SK-N-MC (cell line): ENCODE results near the gene NDUFAF7.
"Not testable (repeated sequence)": the region's sequence is repeated elsewhere in the genome, so short reads cannot be mapped to it uniquely, and the experiment has no call there.

Experiments
- DNase-seq: peaks from one replicate; pipeline ENCODE4 v3.0.0-alpha.2; 2011; ENCODE audit warnings: low read depth, low spot score
- H3K27ac ChIP-seq: fragments of 200-600 bp; sonication (generic); 2 replicates; pipeline ENCODE4 v1.5.1; 2016; ENCODE audit warnings: mixed run types
- H3K36me3 ChIP-seq: fragments of 200-600 bp; sonication (generic); 2 replicates; pipeline ENCODE4 v1.6.1; 2017; ENCODE audit warnings: antibody characterized with exemption, low read length, mixed read lengths; ENCODE audit not compliant: insufficient read depth
- H3K4me3 ChIP-seq: fragments of 200-600 bp; sonication (generic); 2 replicates; pipeline ENCODE4 v1.5.1; 2016
- H3K9ac ChIP-seq: fragments of 200-600 bp; sonication (generic); 2 replicates; pipeline ENCODE4 v1.8.0; 2017; ENCODE audit warnings: mixed run types, mixed read lengths; ENCODE audit not compliant: insufficient read length
- H3K9me3 ChIP-seq: fragments of 200-600 bp; sonication (generic); 2 replicates; pipeline ENCODE4 v1.6.1; 2017; ENCODE audit warnings: low read depth, mild to moderate bottlenecking, antibody characterized with exemption, low read length, moderate library complexity, mixed read lengths
- EZH2 ChIP-seq: fragments of 200-600 bp; sonication (generic); IDR thresholded peaks from one replicate; pipeline ENCODE4 v1.6.1; 2017; ENCODE audit warnings: antibody characterized with exemption
- FOXP2 ChIP-seq: optimal IDR thresholded peaks from 2 replicates; pipeline ENCODE3; 2011; ENCODE audit warnings: mild to moderate bottlenecking, moderate library complexity; ENCODE audit not compliant: insufficient read depth; ENCODE audit errors: extremely low read length, control extremely low read depth
- POLR2AphosphoS5 ChIP-seq: IDR thresholded peaks from 2 replicates; pipeline ENCODE4 v1.6.1; 2012; ENCODE audit warnings: mild to moderate bottlenecking, low read depth, low read length, borderline replicate concordance

The NDUFAF7 gene

DNA sequence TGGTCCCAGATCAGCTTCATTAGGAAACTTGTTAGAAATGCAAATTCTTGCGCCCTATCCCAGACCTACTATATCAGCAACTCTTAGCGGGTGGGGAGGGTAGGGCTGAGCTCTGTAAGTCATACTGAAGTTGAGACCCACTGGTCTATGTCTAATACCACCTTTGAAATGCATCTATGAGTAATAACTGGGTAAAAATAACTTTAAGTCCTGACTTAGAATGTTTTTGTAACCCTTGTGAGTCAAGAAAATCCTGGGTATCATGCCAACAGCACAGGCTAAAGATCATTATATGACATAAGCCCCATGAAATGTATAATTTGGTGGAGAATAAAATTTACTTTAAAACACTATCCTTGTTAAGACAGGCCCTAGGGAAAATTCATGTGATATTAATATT, 51.7 kb downstream of the NDUFAF7 start:
- no peak overlapping the region for H3K4me3 ChIP-seq
- TF ChIP-seq EZH2 (no peak), POLR2AphosphoS5 (no peak), FOXP2 (no peak)
- H3K9me3 ChIP-seq, result no peaks in the 10 kb centered on the region
- no peak overlapping the region for H3K9ac ChIP-seq
- peaks cover 82% of the 10 kb centered on the region for H3K36me3 ChIP-seq
- peak overlapping the region; percentile 85 for H3K27ac ChIP-seq
- DNase-seq, result no peak

GRCh38 chr2:37284381-37284780, 52.9 kb downstream of the NDUFAF7 start:
- H3K9ac ChIP-seq, result no peak overlapping the region
- no peaks in the 10 kb centered on the region for H3K9me3 ChIP-seq
- no peak for DNase-seq
- TF ChIP-seq POLR2AphosphoS5 (no peak), EZH2 (no peak), FOXP2 (no peak)
- H3K36me3 ChIP-seq, result peaks cover 77% of the 10 kb centered on the region
- H3K27ac ChIP-seq, result peak overlapping the region; percentile 85
- H3K4me3 ChIP-seq, result peak overlapping the region; percentile 12; the same call in 1 of the 2 replicates

GRCh38 chr2:37287966-37288365, 56.5 kb downstream of the NDUFAF7 start:
- H3K4me3 ChIP-seq, result no peak overlapping the region
- no peak for DNase-seq
- peaks cover 71% of the 10 kb centered on the region for H3K36me3 ChIP-seq
- H3K9ac ChIP-seq, result no peak overlapping the region
- peak overlapping the region; percentile 71 for H3K27ac ChIP-seq
- TF ChIP-seq FOXP2, result no peak
- no peak for TF ChIP-seq POLR2AphosphoS5
- no peak for TF ChIP-seq EZH2
- no peaks in the 10 kb centered on the region for H3K9me3 ChIP-seq

DNA sequence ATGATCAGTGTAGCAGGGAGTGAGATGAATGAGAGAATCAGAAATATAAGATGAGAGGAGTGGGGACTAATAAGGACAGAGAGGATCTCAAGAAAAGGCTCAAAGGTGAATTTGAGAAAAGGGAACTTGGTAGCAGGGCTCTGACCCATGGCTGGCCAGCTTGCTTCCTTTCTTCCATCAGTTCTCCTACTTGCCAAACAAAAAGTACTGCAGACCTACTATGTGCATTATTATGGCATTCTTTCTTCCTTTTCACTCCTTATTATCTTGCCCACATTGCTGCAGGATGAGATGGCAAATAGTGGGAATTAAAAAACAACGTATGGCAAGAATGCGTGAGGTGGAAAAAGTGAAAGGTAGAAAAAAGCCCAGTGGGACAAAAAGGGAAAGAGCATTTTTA, 60.2 kb downstream of the NDUFAF7 start:
- no peak overlapping the region for H3K9ac ChIP-seq
- DNase-seq, result no peak
- no peak overlapping the region for H3K27ac ChIP-seq
- no peak overlapping the region for H3K4me3 ChIP-seq
- no peaks in the 10 kb centered on the region for H3K9me3 ChIP-seq
- TF ChIP-seq POLR2AphosphoS5 (no peak), FOXP2 (no peak)
- peaks cover 63% of the 10 kb centered on the region for H3K36me3 ChIP-seq

DNA sequence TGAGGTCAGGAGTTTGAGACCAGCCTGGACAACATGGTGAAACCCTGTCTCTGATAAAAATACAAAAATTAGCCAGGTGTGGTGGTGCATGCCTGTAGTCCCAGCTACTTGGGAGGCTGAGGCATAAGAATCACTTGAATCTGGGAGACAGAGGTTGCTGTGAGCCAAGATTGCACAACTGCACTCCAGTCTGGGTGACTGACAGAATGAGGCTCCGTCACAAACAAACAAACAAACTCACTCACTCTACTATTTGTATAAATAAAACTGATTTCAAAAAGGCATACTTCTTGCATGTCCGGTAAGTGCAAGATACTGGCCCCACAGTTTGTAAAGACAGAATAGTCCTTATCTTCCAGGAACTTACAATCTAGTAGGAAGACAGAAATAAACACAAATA, 63.4 kb downstream of the NDUFAF7 start:
- DNase-seq, H3K27ac ChIP-seq, H3K9me3 ChIP-seq, H3K4me3 ChIP-seq, H3K9ac ChIP-seq: not testable (repeated sequence)
- H3K36me3 ChIP-seq, result peaks cover 49% of the 10 kb centered on the region

DNA sequence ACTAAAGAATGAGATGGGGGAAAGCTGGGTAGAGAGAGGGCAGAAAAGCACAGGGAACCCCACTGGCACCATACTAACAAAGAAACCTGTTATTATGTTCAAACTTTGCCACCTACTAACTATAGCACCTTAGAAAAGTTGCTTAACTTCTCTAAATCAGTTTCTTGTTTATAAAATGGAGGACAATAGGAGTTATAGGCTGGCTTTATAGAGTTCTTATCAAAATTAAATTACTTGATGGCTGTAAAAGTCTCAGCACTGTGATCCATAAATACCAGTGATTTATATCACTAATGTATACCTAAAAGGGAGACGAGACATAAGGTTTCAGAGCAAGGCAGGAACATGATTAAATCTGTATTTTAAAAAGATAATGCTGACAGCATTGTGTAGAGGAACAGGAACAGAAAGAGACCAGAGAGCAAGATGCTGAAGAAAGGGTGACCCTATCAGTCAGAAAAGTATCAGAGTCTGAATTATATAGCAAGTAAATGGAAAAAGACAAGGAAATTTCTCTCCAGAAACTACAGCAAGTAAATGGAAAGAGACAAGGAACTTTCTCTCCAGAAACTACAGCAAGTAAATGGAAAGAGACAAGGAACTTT, 64.1 kb downstream of the NDUFAF7 start:
- TF ChIP-seq EZH2 (no peak), POLR2AphosphoS5 (no peak), FOXP2 (no peak)
- Histone ChIP-seq H3K27ac (no peak overlapping the region), H3K36me3 (peaks cover 50% of the 10 kb centered on the region), H3K9me3 (no peaks in the 10 kb centered on the region; the same call in 1 of the 2 replicates), H3K9ac (no peak overlapping the region), H3K4me3 (no peak overlapping the region)
- no peak for DNase-seq

DNA sequence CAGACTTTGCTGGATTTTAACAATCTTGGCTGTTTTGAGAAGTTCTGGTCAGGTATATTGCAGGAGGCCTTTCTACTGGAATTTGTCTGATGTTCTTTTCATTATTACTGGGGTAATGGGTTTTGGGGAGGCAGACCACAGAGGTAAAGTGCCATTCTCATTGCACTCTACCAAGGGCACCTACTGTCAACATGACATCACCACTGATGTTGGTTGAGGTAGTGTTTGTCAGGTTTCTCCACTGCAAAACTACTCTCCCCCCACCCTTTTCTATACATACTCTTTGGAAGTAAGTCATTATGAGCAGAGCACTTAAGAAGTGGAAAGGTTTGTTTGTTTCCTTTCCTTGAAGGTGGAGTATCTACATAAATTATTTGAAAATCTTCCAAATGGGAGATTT, 66.2 kb downstream of the NDUFAF7 start:
- Histone ChIP-seq H3K36me3 (peaks cover 48% of the 10 kb centered on the region), H3K9ac (no peak overlapping the region), H3K9me3 (no peaks in the 10 kb centered on the region; the same call in 1 of the 2 replicates), H3K4me3 (no peak overlapping the region), H3K27ac (no peak overlapping the region)
- TF ChIP-seq EZH2 (no peak), POLR2AphosphoS5 (no peak), FOXP2 (no peak)
- no peak for DNase-seq
